ENCODE measurements around the gene ATP6V1G3. TPM values are rescaled to one million over a fixed set of nuclear protein-coding genes. Genes with fewer than 3 reads are reported as not detected.
A peak's percentile ranks its signal among the peaks of the same experiment; 100 is the strongest.

ATP6V1G3 gene
- total and polyA plus RNA-seq, 4 donors: not detected

DNA sequence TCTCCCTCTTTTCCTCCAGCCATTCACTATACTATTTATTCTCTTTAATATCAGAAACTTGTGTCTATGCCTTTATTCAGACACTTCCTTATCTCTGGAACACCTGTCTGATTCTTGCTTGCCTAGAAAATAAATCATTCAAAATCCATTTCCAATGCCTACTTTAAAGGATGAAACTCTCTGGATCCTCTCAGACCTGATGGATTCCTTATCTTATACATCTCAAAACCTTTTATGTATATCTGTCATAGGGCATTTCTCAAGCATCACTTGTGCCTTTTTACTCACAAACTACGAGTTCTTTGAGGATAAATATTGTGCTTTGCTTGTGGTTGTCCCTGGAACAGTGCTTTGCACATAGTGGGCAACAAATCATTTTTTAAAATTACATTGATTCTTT is 3.8 kb upstream of the ATP6V1G3 start:
- H3K4me1 ChIP-seq (ENCODE audit: control insufficient read depth, insufficient read depth, low read length): no peaks in the 10 kb centered on the region
- H3K36me3 ChIP-seq (ENCODE audit: control insufficient read depth, insufficient read depth, low read length): no peaks in the 10 kb centered on the region
- no peak for DNase-seq (ENCODE audit: low read depth in 4 of 6, low spot score in 6 of 6)
- no peak overlapping the region for H3K4me3 ChIP-seq (ENCODE audit: low read depth, low read length)
- H3K9me3 ChIP-seq (ENCODE audit: control insufficient read depth, insufficient read depth, low read length): peaks cover 1% of the 10 kb centered on the region
- H3K27me3 ChIP-seq (ENCODE audit: control insufficient read depth, insufficient read depth, low read length): no peaks in the 10 kb centered on the region
- H3K27ac ChIP-seq (ENCODE audit: low read depth, low read length): no peak overlapping the region
- no CpG with 5 or more reads among the region's 1 CpG for WGBS (ENCODE audit: insufficient coverage)

- Histone ChIP-seq H3K9me3 (ENCODE audit: control insufficient read depth, insufficient read depth, low read length) (peaks cover 1% of the 10 kb centered on the region), H3K4me3 (ENCODE audit: low read depth, low read length) (no peak overlapping the region), H3K4me1 (ENCODE audit: control insufficient read depth, insufficient read depth, low read length) (no peaks in the 10 kb centered on the region), H3K27ac (ENCODE audit: low read depth, low read length) (no peak overlapping the region), H3K36me3 (ENCODE audit: control insufficient read depth, insufficient read depth, low read length) (no peaks in the 10 kb centered on the region), H3K27me3 (ENCODE audit: control insufficient read depth, insufficient read depth, low read length) (no peaks in the 10 kb centered on the region)
- no peak for DNase-seq (ENCODE audit: low read depth in 4 of 6, low spot score in 6 of 6)
- WGBS (ENCODE audit: insufficient coverage): no CpG with 5 or more reads among the region's 2 CpGs
Measured at GRCh38 chr1:198543670-198544260, 3.3 kb upstream of the ATP6V1G3 start.

DNA sequence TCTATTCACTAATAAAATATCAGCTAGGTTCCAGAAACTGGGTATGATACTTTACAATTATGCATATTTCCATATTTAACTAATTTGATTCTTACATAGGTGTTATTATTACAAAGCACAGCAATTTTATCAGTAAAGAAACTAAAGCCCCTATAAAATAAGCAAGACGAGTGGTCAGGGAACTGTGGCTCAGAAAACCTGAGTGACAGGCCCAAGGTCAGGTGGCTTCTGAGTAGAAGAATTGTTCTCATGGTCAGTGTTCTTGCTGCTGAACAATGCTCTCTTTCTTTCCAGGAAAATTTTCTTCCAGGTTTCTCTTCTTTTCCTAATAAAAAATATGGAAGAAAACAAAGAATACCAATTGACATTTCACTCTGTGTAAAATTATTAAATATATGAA is 2.2 kb upstream of the ATP6V1G3 start:
- Histone ChIP-seq H3K36me3 (ENCODE audit: control insufficient read depth, insufficient read depth, low read length) (no peaks in the 10 kb centered on the region), H3K27ac (ENCODE audit: low read depth, low read length) (no peak overlapping the region), H3K4me1 (ENCODE audit: control insufficient read depth, insufficient read depth, low read length) (no peaks in the 10 kb centered on the region), H3K9me3 (ENCODE audit: control insufficient read depth, insufficient read depth, low read length) (peaks cover 1% of the 10 kb centered on the region), H3K27me3 (ENCODE audit: control insufficient read depth, insufficient read depth, low read length) (no peaks in the 10 kb centered on the region), H3K4me3 (ENCODE audit: low read depth, low read length) (no peak overlapping the region)
- WGBS (ENCODE audit: insufficient coverage): no CpG with 5 or more reads among the region's 1 CpG
- no peak for DNase-seq (ENCODE audit: low read depth in 4 of 6, low spot score in 6 of 6)

- Histone ChIP-seq H3K36me3 (ENCODE audit: control insufficient read depth, insufficient read depth, low read length) (no peaks in the 10 kb centered on the region), H3K4me3 (ENCODE audit: low read depth, low read length) (no peak overlapping the region), H3K27me3 (ENCODE audit: control insufficient read depth, insufficient read depth, low read length) (no peaks in the 10 kb centered on the region), H3K4me1 (ENCODE audit: control insufficient read depth, insufficient read depth, low read length) (no peaks in the 10 kb centered on the region), H3K9me3 (ENCODE audit: control insufficient read depth, insufficient read depth, low read length) (peaks cover 1% of the 10 kb centered on the region), H3K27ac (ENCODE audit: low read depth, low read length) (no peak overlapping the region)
- no peak for DNase-seq (ENCODE audit: low read depth in 4 of 6, low spot score in 6 of 6)
- no CpG with 5 or more reads among the region's 3 CpGs for WGBS (ENCODE audit: insufficient coverage)
Measured at GRCh38 chr1:198541737-198542136, 1.3 kb upstream of the ATP6V1G3 start.

GRCh38 chr1:198538579-198539364 is 1.7 kb downstream of the ATP6V1G3 start:
- Histone ChIP-seq H3K36me3 (ENCODE audit: control insufficient read depth, insufficient read depth, low read length) (no peaks in the 10 kb centered on the region), H3K4me1 (ENCODE audit: control insufficient read depth, insufficient read depth, low read length) (no peaks in the 10 kb centered on the region), H3K27me3 (ENCODE audit: control insufficient read depth, insufficient read depth, low read length) (no peaks in the 10 kb centered on the region), H3K27ac (ENCODE audit: low read depth, low read length) (no peak overlapping the region), H3K4me3 (ENCODE audit: low read depth, low read length) (no peak overlapping the region), H3K9me3 (ENCODE audit: control insufficient read depth, insufficient read depth, low read length) (no peaks in the 10 kb centered on the region)
- WGBS (ENCODE audit: insufficient coverage): 60% methylated on average over 2 of the region's 7 CpGs
- peak in 1 of 6 donors; percentile 26 for DNase-seq (ENCODE audit: low read depth in 4 of 6, low spot score in 6 of 6)

DNA sequence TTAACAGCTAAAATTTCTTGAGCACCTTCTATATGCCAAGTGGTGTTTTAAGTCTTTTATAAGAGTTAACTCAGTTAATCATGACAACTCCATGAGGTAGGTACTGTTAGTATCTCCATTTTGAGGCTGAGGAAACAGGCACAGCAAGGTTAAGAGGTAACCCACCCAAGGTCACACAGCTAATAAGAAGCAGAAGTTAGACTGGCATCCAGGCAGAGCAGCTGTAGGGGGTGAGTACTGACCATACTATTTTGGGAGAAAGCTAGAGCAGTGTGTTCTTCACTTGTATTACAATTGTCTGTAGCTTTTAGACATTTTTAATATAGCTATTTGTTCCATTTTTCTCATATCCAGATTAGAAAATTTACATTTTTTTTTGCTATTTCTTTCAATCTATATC is 4.8 kb downstream of the ATP6V1G3 start:
- Histone ChIP-seq H3K4me3 (ENCODE audit: low read depth, low read length) (no peak overlapping the region), H3K9me3 (ENCODE audit: control insufficient read depth, insufficient read depth, low read length) (no peaks in the 10 kb centered on the region), H3K27me3 (ENCODE audit: control insufficient read depth, insufficient read depth, low read length) (no peaks in the 10 kb centered on the region), H3K4me1 (ENCODE audit: control insufficient read depth, insufficient read depth, low read length) (no peaks in the 10 kb centered on the region), H3K36me3 (ENCODE audit: control insufficient read depth, insufficient read depth, low read length) (no peaks in the 10 kb centered on the region), H3K27ac (ENCODE audit: low read depth, low read length) (no peak overlapping the region)
- DNase-seq (ENCODE audit: low read depth in 4 of 6, low spot score in 6 of 6): no peak

DNA sequence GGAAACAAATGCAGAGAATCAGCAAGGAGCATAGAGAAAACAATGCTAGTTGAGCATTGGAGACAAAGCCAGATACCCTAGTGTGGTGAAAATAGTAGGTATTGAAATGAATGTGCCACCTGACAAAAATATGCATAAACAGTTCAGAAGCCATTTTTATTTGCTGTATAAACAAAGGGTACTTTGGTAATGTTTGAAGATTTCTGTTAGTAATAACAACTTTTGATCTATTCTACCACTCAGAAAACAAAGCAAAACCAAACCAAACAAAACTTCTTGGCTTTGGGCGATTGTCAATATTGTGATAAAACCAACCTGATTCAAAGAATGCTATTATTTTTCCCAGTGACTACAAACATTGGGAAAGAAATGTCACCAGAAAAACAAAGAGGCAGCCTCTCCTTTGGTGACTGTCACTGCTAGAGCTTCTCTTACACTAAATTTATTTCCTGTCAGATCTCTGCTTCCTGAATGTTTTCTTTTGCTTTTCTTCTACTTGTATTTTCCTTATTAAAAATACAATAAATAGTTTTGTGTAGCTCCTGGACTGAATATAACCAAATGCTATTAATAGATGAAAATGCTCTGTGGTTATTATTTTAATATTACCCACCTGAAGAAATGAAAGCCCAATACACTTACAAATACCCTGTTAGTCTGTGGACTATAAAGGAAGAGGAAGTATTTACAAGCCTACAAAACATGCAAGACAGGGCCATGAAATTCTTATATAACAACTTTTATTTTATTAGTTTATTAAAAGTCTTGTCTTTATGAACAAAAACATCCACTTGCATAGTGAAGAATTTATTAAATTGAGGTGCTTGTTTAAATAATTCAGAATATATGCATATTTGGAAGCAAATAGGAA is 5.7 kb downstream of the ATP6V1G3 start:
- Histone ChIP-seq H3K36me3 (ENCODE audit: control insufficient read depth, insufficient read depth, low read length) (no peaks in the 10 kb centered on the region), H3K27me3 (ENCODE audit: control insufficient read depth, insufficient read depth, low read length) (no peaks in the 10 kb centered on the region), H3K27ac (ENCODE audit: low read depth, low read length) (no peak overlapping the region), H3K9me3 (ENCODE audit: control insufficient read depth, insufficient read depth, low read length) (no peaks in the 10 kb centered on the region), H3K4me1 (ENCODE audit: control insufficient read depth, insufficient read depth, low read length) (no peaks in the 10 kb centered on the region), H3K4me3 (ENCODE audit: low read depth, low read length) (no peak overlapping the region)
- no peak for DNase-seq (ENCODE audit: low read depth in 4 of 6, low spot score in 6 of 6)
- no CpG with 5 or more reads among the region's 1 CpG for WGBS (ENCODE audit: insufficient coverage)

DNA sequence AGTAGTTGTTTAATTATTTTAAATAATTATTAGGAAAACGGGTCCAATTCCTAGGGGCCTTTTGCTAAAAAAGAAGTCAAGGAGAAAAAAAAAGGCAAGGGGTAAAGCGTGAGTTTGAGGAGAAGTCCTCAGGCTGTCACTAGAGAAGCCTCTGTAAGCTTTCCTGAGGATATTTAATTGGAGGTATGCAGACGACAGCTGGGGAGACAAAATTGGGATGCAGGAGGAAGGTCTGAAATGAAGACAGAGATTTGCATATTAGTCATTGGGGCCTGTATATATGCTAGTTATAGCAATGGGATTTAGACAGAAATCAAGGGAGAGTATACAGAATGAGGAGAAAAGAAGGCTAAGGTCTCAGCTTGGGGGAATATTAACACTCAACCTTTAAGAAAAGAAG is 8.6 kb downstream of the ATP6V1G3 start:
- Histone ChIP-seq H3K27ac (ENCODE audit: low read depth, low read length) (no peak overlapping the region), H3K36me3 (ENCODE audit: control insufficient read depth, insufficient read depth, low read length) (no peaks in the 10 kb centered on the region), H3K27me3 (ENCODE audit: control insufficient read depth, insufficient read depth, low read length) (no peaks in the 10 kb centered on the region), H3K9me3 (ENCODE audit: control insufficient read depth, insufficient read depth, low read length) (no peaks in the 10 kb centered on the region), H3K4me3 (ENCODE audit: low read depth, low read length) (no peak overlapping the region), H3K4me1 (ENCODE audit: control insufficient read depth, insufficient read depth, low read length) (no peaks in the 10 kb centered on the region)
- WGBS (ENCODE audit: insufficient coverage): 87% methylated on average over 3 of the region's 3 CpGs
- DNase-seq (ENCODE audit: low read depth in 4 of 6, low spot score in 6 of 6): peak in 1 of 6 donors; percentile 21

DNA sequence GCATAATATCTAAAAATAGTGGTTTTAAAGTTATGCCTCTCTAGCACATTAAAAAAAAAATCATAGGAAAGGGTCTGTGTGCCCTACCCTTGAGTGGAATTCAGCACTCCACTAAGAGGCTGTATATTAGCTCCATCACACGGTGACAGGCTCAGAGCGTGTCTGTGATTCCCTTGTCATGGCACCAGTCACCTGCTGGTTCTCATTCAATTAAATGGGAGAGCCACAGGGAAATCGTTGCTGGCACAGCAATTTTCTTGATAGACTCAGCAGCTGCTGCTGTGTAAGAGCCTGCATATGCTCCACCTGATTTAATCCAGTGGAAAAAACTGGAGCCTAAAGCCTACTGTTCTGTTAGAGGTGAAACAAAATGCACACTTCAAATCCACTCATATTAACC is 9.5 kb downstream of the ATP6V1G3 start:
- Histone ChIP-seq H3K9me3 (ENCODE audit: control insufficient read depth, insufficient read depth, low read length) (no peaks in the 10 kb centered on the region), H3K4me3 (ENCODE audit: low read depth, low read length) (no peak overlapping the region), H3K36me3 (ENCODE audit: control insufficient read depth, insufficient read depth, low read length) (no peaks in the 10 kb centered on the region), H3K27me3 (ENCODE audit: control insufficient read depth, insufficient read depth, low read length) (no peaks in the 10 kb centered on the region), H3K4me1 (ENCODE audit: control insufficient read depth, insufficient read depth, low read length) (no peaks in the 10 kb centered on the region), H3K27ac (ENCODE audit: low read depth, low read length) (no peak overlapping the region)
- DNase-seq (ENCODE audit: low read depth in 4 of 6, low spot score in 6 of 6): peak in 4 of 6 donors; percentile 7 to 92 (median 51)
- WGBS (ENCODE audit: insufficient coverage): 29% methylated on average over 3 of the region's 3 CpGs

Data from spinal cord (tissue), 10 donors.